Activated CD8-positive, alpha-beta T cell treated with anti-CD3 and anti-CD28 coated beads, Interleukin-2, amount 10 ng/mL, durations not matched to agents 7 days and 5 days (primary cell): ENCODE measurements around the gene CNBD2. TPM values are rescaled to one million over a fixed set of nuclear protein-coding genes. Genes with fewer than 3 reads are reported as not detected.

Experiments
- ATAC-seq: fragments of 150-1000 bp; cut with Tn5 transposase; one replicate; pipeline ENCODE4 v1.10.0; 2021; ENCODE audit warnings: moderate library complexity
- CTCF ChIA-PET: fragments of 350-600 bp; sonication (Branson Sonifier 250); formaldehyde crosslinking; loops from one replicate; lab custom pipeline; 2021; ENCODE audit warnings: antibody characterized with exemption; lab: Charles Lee
- POLR2A ChIA-PET: fragments of 350-600 bp; sonication (Branson Sonifier 250); formaldehyde crosslinking; loops from one replicate; lab custom pipeline; 2021; ENCODE audit warnings: antibody characterized with exemption; lab: Charles Lee
- DNase-seq: peaks from one replicate; pipeline ENCODE4 v3.0.0-alpha.2; 2020
- H3K27ac Mint-ChIP-seq: one replicate; pipeline ENCODE4 v1.8.0; 2021; ENCODE audit warnings: mild to moderate bottlenecking, mixed read lengths
- H3K27me3 Mint-ChIP-seq: one replicate; pipeline ENCODE4 v1.8.0; 2021; ENCODE audit warnings: low read depth, mixed read lengths
- H3K36me3 Mint-ChIP-seq: one replicate; pipeline ENCODE4 v1.8.0; 2021; ENCODE audit warnings: low read depth, mixed read lengths
- H3K4me1 Mint-ChIP-seq: one replicate; pipeline ENCODE4 v1.8.0; 2021; ENCODE audit warnings: low read depth, mixed read lengths
- H3K4me3 Mint-ChIP-seq: one replicate; pipeline ENCODE4 v1.8.0; 2021; ENCODE audit warnings: mild to moderate bottlenecking, mixed read lengths
- H3K9me3 Mint-ChIP-seq: one replicate; pipeline ENCODE4 v1.8.0; 2022; ENCODE audit warnings: mixed read lengths; ENCODE audit not compliant: insufficient read depth
- total RNA-seq, 2 experiments: library from RNA; stranded (reverse); gene quantifications; one replicate each; pipeline ENCODE4 v1.2.3, GENCODE V29; 2021

CNBD2 gene
- total RNA-seq, 2 experiments from 2014 or later: 4.9 to 6.1 TPM

- H3K9me3 Mint-ChIP-seq: no peaks in the 10 kb centered on the region
- CTCF ChIA-PET: interaction anchor here (1.7 to 2.6 kb wide), 2 partner anchors 20 kb away, joined by 5 to 12 read pairs; partner anchors contain the start of gene SCAND1
Observed at GRCh38 chr20:35974256-35974655, 5.9 kb downstream of the CNBD2 start.

DNA sequence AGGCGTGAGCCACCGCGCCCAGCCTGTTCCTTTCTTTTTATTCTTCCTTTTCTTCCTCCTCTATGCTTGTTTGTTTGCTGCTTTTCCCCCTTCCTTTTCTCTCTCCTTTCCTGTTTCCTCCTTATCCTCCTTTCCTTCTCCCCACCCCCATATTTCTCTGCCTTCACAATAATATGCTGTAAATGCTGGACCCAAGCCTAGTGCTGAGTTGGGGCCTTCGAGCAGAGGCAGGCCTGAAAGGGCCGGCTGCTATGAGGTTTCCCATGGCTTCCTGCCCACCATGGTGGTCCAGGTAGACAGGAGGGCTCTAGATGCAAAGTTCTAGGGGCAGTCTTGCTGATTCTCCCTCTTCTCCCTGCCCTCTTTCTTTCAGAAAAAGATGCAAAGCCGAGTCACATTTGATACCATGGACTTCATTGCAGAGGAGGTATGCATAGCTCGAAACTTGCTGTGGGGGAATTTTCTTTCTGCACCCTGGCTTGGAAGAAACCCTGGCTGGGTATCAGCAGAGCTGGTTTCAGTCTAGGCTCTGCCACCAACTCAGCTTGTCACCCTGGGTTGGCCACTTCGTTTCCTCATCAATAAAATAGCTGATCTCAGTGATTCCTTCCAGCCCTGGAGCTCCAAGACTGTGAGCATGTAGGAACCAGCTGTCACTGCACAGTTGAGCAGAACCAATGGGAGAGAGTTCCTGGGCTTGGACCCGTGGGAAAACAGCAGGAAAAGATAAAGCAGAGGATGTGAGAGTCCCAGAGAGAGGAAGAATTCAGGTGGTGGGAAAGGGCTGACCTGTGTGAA, 7.4 kb downstream of the CNBD2 start:
- H3K4me3 Mint-ChIP-seq: no peak overlapping the region
- CTCF ChIA-PET: interaction anchor here (1.3 to 3.2 kb wide), 4 partner anchors 16 to 163 kb away, joined by 3 to 22 read pairs (median 6); partner anchors contain the start of gene SCAND1

More at GRCh38 chr20:35974256-35974655, 5.9 kb downstream of the CNBD2 start:
- no peak overlapping the region for H3K4me3 Mint-ChIP-seq
- H3K4me1 Mint-ChIP-seq: no peaks in the 10 kb centered on the region
- DNase-seq: no peak
- POLR2A ChIA-PET: no interaction called here
- no peak overlapping the region for H3K27ac Mint-ChIP-seq
- no peak for ATAC-seq
- peaks cover 3% of the 10 kb centered on the region for H3K27me3 Mint-ChIP-seq
- H3K36me3 Mint-ChIP-seq: no peaks in the 10 kb centered on the region

GRCh38 chr20:35978041-35978513, 9.7 kb downstream of the CNBD2 start:
- POLR2A ChIA-PET: no interaction called here
- H3K4me3 Mint-ChIP-seq: no peak overlapping the region
- H3K36me3 Mint-ChIP-seq: no peaks in the 10 kb centered on the region
- no peaks in the 10 kb centered on the region for H3K9me3 Mint-ChIP-seq
- H3K27ac Mint-ChIP-seq: no peak overlapping the region
- H3K27me3 Mint-ChIP-seq: peaks cover 6% of the 10 kb centered on the region
- CTCF ChIA-PET: interaction anchor here (2.6 to 3.2 kb wide), 2 partner anchors 14 to 23 kb away, joined by 7 to 22 read pairs; partner anchors contain the start of gene SCAND1
- H3K4me1 Mint-ChIP-seq: no peaks in the 10 kb centered on the region
- DNase-seq (no peak), ATAC-seq (no peak)

More for the DNA sequence above, 7.4 kb downstream of the CNBD2 start:
- Mint-ChIP-seq H3K4me1 (no peaks in the 10 kb centered on the region), H3K27me3 (peaks cover 2% of the 10 kb centered on the region), H3K9me3 (no peaks in the 10 kb centered on the region), H3K27ac (no peak overlapping the region), H3K36me3 (no peaks in the 10 kb centered on the region)
- no peak for DNase-seq
- ATAC-seq: no peak
- POLR2A ChIA-PET: no interaction called here

DNA sequence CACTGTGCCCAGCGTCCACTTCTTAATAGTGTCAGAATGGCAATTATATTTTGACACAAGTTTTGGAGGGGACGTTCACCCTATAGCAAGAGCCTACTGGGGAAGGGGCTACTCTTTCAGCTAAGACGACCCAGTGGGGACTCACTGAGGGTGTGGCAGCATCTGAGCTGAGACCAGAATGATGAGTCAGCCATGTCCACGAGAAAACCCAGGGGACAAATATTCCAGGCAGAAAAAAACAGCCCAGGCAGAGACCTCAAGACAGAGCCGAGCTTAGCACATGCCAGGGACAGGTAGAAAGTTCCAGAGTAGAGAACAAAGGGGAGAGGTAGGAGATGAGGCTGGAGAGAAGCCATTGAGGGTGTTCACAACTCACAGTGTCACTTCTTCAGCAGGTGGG, 11.2 kb downstream of the CNBD2 start:
- H3K27ac Mint-ChIP-seq: no peak overlapping the region
- H3K36me3 Mint-ChIP-seq: no peaks in the 10 kb centered on the region
- no peak overlapping the region for H3K4me3 Mint-ChIP-seq
- peaks cover 6% of the 10 kb centered on the region for H3K27me3 Mint-ChIP-seq
- DNase-seq: no peak
- no peaks in the 10 kb centered on the region for H3K9me3 Mint-ChIP-seq
- ChIA-PET POLR2A (no interaction called here), CTCF (interaction anchor here (0.6 to 5.3 kb wide), 5 partner anchors 12 to 510 kb away, joined by 3 to 53 read pairs (median 6); partner anchors contain the start of gene SCAND1)
- no peak for ATAC-seq
- no peaks in the 10 kb centered on the region for H3K4me1 Mint-ChIP-seq

- no peak for ATAC-seq
- no peak overlapping the region for H3K27ac Mint-ChIP-seq
- CTCF ChIA-PET: interaction anchor here (0.6 to 5.3 kb wide), 4 partner anchors 10 to 1516 kb away, joined by 3 to 53 read pairs (median 4); no protein-coding TSS in a partner anchor
- no peaks in the 10 kb centered on the region for H3K9me3 Mint-ChIP-seq
- no peaks in the 10 kb centered on the region for H3K4me1 Mint-ChIP-seq
- no peaks in the 10 kb centered on the region for H3K36me3 Mint-ChIP-seq
- peaks cover 8% of the 10 kb centered on the region for H3K27me3 Mint-ChIP-seq
- H3K4me3 Mint-ChIP-seq: no peak overlapping the region
- POLR2A ChIA-PET: no interaction called here
- no peak for DNase-seq
Observed at GRCh38 chr20:35981969-35982368, 13.6 kb downstream of the CNBD2 start.

- ChIA-PET CTCF (interaction anchor here (1.0 to 5.3 kb wide), 6 partner anchors 7 to 219 kb away, joined by 4 to 53 read pairs (median 8); partner anchors contain the start of gene SCAND1), POLR2A (no interaction called here)
- peaks cover 13% of the 10 kb centered on the region for H3K27me3 Mint-ChIP-seq
- no peaks in the 10 kb centered on the region for H3K9me3 Mint-ChIP-seq
- DNase-seq (no peak), ATAC-seq (no peak)
- H3K27ac Mint-ChIP-seq: no peak overlapping the region
- no peaks in the 10 kb centered on the region for H3K36me3 Mint-ChIP-seq
- H3K4me3 Mint-ChIP-seq: no peak overlapping the region
- H3K4me1 Mint-ChIP-seq: no peaks in the 10 kb centered on the region
Observed at GRCh38 chr20:35984382-35984781, 16.0 kb downstream of the CNBD2 start.

DNA sequence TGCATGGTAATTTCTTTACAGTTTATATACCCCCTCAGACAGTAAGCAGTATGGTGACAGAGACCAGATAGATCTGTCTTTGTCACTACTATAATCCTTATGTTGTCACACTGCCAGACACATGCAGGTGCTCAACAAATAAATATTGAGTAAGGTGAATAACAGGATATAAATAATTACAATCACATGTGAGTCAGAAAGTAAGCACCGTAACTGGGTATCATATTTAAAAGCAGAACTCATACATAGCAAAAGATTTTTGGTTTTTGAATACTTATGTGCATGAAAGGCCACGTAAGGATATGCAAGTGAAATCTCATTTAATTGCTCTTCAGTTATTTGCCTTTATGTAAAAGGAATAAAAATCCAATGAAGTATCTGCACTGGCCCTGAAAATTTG, 17.4 kb downstream of the CNBD2 start:
- H3K27me3 Mint-ChIP-seq: peaks cover 19% of the 10 kb centered on the region
- no peak overlapping the region for H3K27ac Mint-ChIP-seq
- no peak overlapping the region for H3K4me3 Mint-ChIP-seq
- POLR2A ChIA-PET: interaction anchor here (1.5 kb wide), 1 partner anchor 32 kb away, joined by 6 read pairs; the partner anchor contains the start of gene SCAND1
- H3K4me1 Mint-ChIP-seq: no peaks in the 10 kb centered on the region
- CTCF ChIA-PET: no interaction called here
- no peaks in the 10 kb centered on the region for H3K36me3 Mint-ChIP-seq
- no peak for DNase-seq
- H3K9me3 Mint-ChIP-seq: no peaks in the 10 kb centered on the region
- ATAC-seq: no peak

GRCh38 chr20:35988910-35989463, 20.6 kb downstream of the CNBD2 start:
- Mint-ChIP-seq H3K4me1 (peaks cover 2% of the 10 kb centered on the region), H3K36me3 (no peaks in the 10 kb centered on the region), H3K4me3 (no peak overlapping the region), H3K9me3 (no peaks in the 10 kb centered on the region), H3K27me3 (peaks cover 18% of the 10 kb centered on the region), H3K27ac (no peak overlapping the region)
- ATAC-seq (no peak), DNase-seq (no peak)
- POLR2A ChIA-PET: no interaction called here
- CTCF ChIA-PET: interaction anchor here (8.6 kb wide), 1 partner anchor 148 kb away, joined by 288 read pairs; no protein-coding TSS in a partner anchor

- Mint-ChIP-seq H3K9me3 (no peaks in the 10 kb centered on the region), H3K36me3 (no peaks in the 10 kb centered on the region), H3K4me3 (no peak overlapping the region), H3K27me3 (peaks cover 20% of the 10 kb centered on the region), H3K4me1 (peaks cover 2% of the 10 kb centered on the region), H3K27ac (no peak overlapping the region)
- ChIA-PET CTCF (interaction anchor here (0.9 to 8.6 kb wide), 16 partner anchors 10 to 208 kb away, joined by 3 to 288 read pairs (median 7); partner anchors contain the start of gene SCAND1), POLR2A (interaction anchor here (0.6 to 1.4 kb wide), 2 partner anchors 147 to 155 kb away, joined by 4 read pairs; no protein-coding TSS in a partner anchor)
- peak; percentile 50 for ATAC-seq
- peak; percentile 37 for DNase-seq
Observed at GRCh38 chr20:35991142-35991771, 22.9 kb downstream of the CNBD2 start.

- Mint-ChIP-seq H3K9me3 (no peaks in the 10 kb centered on the region), H3K27ac (no peak overlapping the region), H3K4me1 (peaks cover 2% of the 10 kb centered on the region), H3K27me3 (peaks cover 18% of the 10 kb centered on the region), H3K36me3 (no peaks in the 10 kb centered on the region), H3K4me3 (no peak overlapping the region)
- ChIA-PET POLR2A (no interaction called here), CTCF (interaction anchor here (0.6 to 8.6 kb wide), 58 partner anchors 8 to 1344 kb away, joined by 3 to 288 read pairs (median 5); partner anchors contain the start of genes CNBD2 and SCAND1)
- ATAC-seq (peak; percentile 81), DNase-seq (peak; percentile 62)
Observed at GRCh38 chr20:35992713-35993335, 24.4 kb downstream of the CNBD2 start.

DNA sequence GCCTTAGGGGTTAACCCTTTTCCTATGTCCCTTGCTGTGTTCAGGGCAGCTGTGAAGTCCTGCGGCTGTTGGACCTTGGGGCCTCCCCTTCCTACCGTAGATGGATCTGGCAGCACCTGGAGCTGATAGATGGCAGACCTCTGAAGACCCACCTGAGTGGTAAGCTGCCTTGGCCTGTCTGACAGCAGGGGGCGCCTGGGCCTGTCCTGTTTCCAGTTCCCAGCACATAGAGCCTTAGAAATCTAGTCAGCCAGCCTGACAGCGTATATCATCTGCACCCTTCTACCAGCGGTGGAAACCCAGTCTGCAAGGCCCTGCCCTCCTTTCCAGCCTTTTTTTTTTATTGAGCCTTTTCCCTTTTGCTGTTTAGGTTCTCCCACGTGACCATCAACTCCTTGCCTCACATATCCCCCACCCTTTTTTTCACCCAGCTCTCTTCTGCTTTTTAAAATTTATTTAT, 26.6 kb downstream of the CNBD2 start:
- peaks cover 8% of the 10 kb centered on the region for H3K27me3 Mint-ChIP-seq
- DNase-seq: peak; percentile 85
- H3K27ac Mint-ChIP-seq: no peak overlapping the region
- H3K9me3 Mint-ChIP-seq: no peaks in the 10 kb centered on the region
- H3K4me3 Mint-ChIP-seq: no peak overlapping the region
- CTCF ChIA-PET: interaction anchor here (0.6 to 8.6 kb wide), 23 partner anchors 11 to 232 kb away, joined by 3 to 288 read pairs (median 4); no protein-coding TSS in a partner anchor
- ATAC-seq: peak; percentile 88
- no peaks in the 10 kb centered on the region for H3K36me3 Mint-ChIP-seq
- POLR2A ChIA-PET: no interaction called here
- peaks cover 2% of the 10 kb centered on the region for H3K4me1 Mint-ChIP-seq
